DOHH2 (cell line): ENCODE data around the gene KCNMA1.

Experiments
- H3F3A ChIP-seq: fragments of 200-600 bp; sonication (generic), shearing (Covaris generic); 2 replicates; pipeline ENCODE4 v1.6.0; 2016; ENCODE audit warnings: antibody characterized with exemption, mild to moderate bottlenecking; ENCODE audit not compliant: control insufficient read depth, insufficient read depth
- H3K27ac ChIP-seq: fragments of 200-600 bp; sonication (generic); 2 replicates; pipeline ENCODE4 v1.5.1; 2014; ENCODE audit warnings: low read depth, mild to moderate bottlenecking, low read length, moderate library complexity
- H3K27me3 ChIP-seq: fragments of 200-600 bp; sonication (generic); 2 replicates; pipeline ENCODE4 v1.6.1; 2014; ENCODE audit warnings: mild to moderate bottlenecking, low read length, mixed read lengths; ENCODE audit not compliant: control insufficient read depth
- H3K36me3 ChIP-seq: fragments of 200-600 bp; sonication (generic); 2 replicates; pipeline ENCODE4 v1.6.1; 2014; ENCODE audit warnings: mild to moderate bottlenecking, low read length, moderate library complexity, mixed read lengths; ENCODE audit not compliant: control insufficient read depth
- H3K4me1 ChIP-seq: fragments of 200-600 bp; sonication (generic); 2 replicates; pipeline ENCODE4 v1.6.1; 2014; ENCODE audit warnings: mild to moderate bottlenecking, low read length, mixed read lengths; ENCODE audit not compliant: control insufficient read depth
- H3K4me2 ChIP-seq: fragments of 200-600 bp; sonication (generic); 2 replicates; pipeline ENCODE4 v1.6.0; 2014; ENCODE audit warnings: mild to moderate bottlenecking, low read length, moderate library complexity
- H3K4me3 ChIP-seq: fragments of 200-600 bp; sonication (generic); 2 replicates; pipeline ENCODE4 v1.5.1; 2014; ENCODE audit warnings: mild to moderate bottlenecking, low read length, mixed read lengths
- H3K79me2 ChIP-seq: fragments of 200-600 bp; sonication (generic); 2 replicates; pipeline ENCODE4 v1.6.1; 2014; ENCODE audit warnings: mild to moderate bottlenecking, low read length, mixed read lengths; ENCODE audit not compliant: control insufficient read depth
- H3K9me2 ChIP-seq: fragments of 200-600 bp; sonication (generic); replicated peaks from 2 replicates; pipeline ENCODE4 v1.6.1; 2014; ENCODE audit warnings: mild to moderate bottlenecking, low read length, mixed read lengths; ENCODE audit not compliant: control insufficient read depth
- H3K9me3 ChIP-seq: fragments of 200-600 bp; sonication (generic); 2 replicates; pipeline ENCODE4 v1.6.1; 2014; ENCODE audit warnings: antibody characterized with exemption, low read length, mixed read lengths; ENCODE audit not compliant: control insufficient read depth, insufficient read depth
- H4K20me1 ChIP-seq: fragments of 200-600 bp; sonication (generic); 2 replicates; pipeline ENCODE4 v1.6.0; 2014; ENCODE audit warnings: low read depth, mild to moderate bottlenecking, antibody characterized with exemption, low read length, moderate library complexity; ENCODE audit not compliant: control insufficient read depth, insufficient read depth
- CTCF ChIP-seq: fragments of 200-600 bp; sonication (generic); IDR thresholded peaks from one replicate; pipeline ENCODE4 v1.5.1; 2014; ENCODE audit warnings: antibody characterized with exemption, mild to moderate bottlenecking, low read depth, low read length; ENCODE audit not compliant: poor library complexity, severe bottlenecking
- EZH2phosphoT487 ChIP-seq: fragments of 200-600 bp; sonication (generic); IDR thresholded peaks from 2 replicates; pipeline ENCODE4 v1.6.1; 2017; ENCODE audit warnings: borderline replicate concordance, mild to moderate bottlenecking, antibody characterized with exemption, low read length, moderate library complexity, mixed read lengths

Gene KCNMA1

GRCh38 chr10:76829724-76830123 lies 807.9 kb downstream of the KCNMA1 start:
- Histone ChIP-seq H3K9me3 (no peaks in the 10 kb centered on the region), H3K9me2 (no peaks in the 10 kb centered on the region; the same call in 1 of the 2 replicates), H4K20me1 (no peaks in the 10 kb centered on the region), H3K4me2 (no peak overlapping the region), H3K4me3 (no peak overlapping the region), H3K4me1 (no peaks in the 10 kb centered on the region), H3F3A (no peaks in the 10 kb centered on the region), H3K27me3 (no peaks in the 10 kb centered on the region), H3K36me3 (no peaks in the 10 kb centered on the region), H3K79me2 (no peaks in the 10 kb centered on the region), H3K27ac (no peak overlapping the region)
- no peak for TF ChIP-seq CTCF
- no peak for TF ChIP-seq EZH2phosphoT487
